ENCODE results near the gene CADM2.

The CADM2 gene

DNA sequence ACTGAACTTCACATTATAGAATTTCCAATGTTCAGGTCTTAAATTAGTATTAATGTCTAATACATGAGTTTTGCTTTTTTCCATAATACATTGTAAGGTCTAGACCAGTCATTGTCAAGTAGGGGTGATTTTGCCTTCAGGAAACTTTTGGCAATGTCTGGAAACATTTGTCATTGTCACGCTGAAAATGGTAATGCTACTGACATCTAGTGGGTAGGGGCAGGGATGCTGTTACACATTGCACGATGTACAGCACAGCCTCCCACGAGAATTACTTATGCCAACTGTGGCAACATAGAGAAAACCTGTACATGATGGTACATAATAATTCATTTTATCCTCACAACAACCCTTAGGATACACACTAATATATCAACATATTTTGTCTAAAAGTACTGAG, 384.1 kb downstream of the CADM2 start:
- peak; percentile 4 for DNase-seq

DNA sequence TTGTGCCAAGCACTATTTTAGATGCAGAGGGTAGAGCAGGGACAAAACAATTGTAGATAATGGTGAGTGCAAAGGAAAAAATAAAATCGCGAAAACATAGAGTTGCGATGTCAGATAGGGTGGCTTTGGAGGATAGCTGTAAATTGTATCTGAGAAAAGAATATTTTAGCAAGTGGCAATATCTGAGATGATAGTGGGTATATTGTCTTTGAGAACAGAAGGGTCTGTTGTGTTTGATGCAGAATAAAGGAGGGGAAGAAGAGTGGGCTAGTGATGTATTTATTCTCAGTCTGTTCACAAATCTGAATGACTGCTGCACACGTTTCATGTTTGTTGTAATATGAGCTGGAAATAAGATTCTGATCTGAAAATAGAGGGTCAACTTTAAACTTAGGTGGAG, 396.8 kb downstream of the CADM2 start:
- DNase-seq: no peak

DNA sequence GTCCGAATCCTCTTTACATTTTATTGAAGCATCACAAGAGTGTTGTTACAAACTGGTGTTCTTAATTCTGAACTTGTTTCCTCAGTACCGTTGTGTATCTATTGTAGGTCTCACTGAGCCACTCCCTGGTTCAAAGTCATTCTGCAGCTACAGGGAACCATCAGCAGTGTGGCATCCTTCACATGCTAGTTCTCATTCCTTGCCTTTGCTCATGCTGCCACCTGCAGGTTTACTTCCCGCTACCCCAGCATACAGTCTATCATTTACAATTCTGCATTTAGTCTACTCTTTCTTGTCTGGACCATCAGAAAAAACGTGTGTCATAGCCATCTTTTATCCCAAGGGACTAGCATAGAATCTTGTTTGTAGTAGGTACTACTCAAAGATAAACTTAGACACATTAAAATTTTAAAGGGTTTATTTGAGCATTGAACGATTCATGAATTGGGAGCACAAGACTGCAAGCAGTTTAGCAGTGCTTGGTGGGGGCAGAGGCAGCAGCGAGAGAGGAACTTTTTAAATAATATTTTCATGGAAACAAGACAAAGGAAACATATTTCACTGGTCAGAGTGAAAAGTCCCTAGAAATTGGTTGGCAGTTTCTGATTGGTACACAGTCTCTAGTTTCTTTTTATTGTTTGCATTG, 402.1 kb downstream of the CADM2 start:
- DNase-seq: peak; percentile 22

DNA sequence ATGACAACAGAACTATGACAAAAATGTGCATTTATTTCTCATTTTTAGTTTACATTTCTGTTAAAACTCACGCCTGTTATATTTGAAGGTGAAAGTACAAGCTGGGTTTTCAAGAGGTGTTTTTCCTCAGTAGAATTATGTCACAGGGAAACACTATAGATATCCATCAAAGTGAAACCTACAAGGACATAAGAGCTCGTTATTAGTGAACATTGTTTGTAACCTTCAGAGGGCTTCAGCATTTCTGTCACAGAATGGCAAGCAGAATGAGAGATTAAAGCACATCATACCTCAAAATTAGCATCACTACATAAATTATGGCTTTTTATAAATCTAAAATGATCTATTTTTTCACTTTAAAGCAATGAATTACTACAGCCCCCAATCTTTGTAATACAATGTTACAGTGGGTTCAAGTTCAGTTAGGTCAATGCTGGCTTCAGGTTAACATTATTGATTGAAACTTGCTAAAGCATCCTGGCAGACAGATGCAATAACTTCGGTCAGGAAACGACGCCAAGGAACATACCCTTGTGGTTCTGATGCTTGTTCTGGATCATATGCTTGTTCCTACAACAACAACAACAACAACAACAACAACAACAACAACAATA, 405.6 kb downstream of the CADM2 start:
- no peak for DNase-seq

DNA sequence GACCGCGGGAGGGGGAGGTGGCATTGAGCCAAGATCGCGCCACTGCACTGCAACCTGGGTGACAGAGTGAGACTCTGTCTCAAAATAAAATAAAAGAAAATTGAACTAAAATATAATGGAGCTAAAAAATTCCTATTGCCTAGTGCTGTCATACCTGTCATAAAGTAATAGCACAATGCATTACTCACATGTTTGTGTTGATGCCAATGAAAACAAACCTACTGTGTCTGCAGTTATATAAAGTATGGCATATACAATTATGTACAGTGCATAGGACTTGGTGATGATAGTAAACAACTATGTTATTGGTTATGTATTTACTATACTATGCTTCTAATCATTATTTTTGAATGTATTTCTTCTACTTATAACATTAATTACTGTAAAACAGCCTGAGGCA, 411.6 kb downstream of the CADM2 start:
- no peak for DNase-seq

DNA sequence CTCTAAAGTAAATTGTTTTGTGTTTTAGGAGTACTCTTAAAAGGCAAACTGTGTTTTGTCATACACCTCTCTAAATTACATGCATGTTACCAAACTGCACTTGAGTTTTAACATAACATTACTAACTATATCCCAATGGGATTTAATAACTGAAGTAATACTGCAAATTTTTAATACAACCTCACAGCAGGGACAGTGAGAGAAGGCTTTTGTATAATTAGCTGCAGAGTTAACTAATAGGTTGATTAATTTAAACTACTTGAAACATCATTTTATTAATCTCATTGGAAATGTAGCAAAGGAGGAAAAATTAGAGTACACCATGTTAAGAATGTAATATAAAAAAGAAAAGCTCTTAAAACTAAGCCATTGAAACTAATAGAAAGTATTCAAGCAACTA, 417.3 kb downstream of the CADM2 start:
- DNase-seq: no peak

DNA sequence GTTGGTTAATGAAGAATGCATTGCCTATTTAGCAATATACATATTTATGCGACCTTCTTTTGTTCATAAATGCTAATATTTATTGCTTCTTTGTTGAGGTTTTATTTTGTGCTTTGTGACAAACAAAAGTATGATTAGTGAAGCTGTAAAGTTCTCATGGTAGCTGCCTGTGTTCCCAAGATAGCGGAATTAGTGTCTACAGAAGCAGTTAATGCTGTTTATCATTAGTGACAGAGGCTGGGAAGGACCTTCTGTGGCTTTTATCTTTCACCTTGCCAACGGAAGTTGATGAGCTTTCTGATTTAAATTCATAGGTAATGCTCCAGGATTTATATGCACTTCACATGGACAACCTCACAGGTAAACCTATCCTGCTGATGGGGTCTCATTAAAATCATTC, 418.3 kb downstream of the CADM2 start:
- DNase-seq: no peak

DNA sequence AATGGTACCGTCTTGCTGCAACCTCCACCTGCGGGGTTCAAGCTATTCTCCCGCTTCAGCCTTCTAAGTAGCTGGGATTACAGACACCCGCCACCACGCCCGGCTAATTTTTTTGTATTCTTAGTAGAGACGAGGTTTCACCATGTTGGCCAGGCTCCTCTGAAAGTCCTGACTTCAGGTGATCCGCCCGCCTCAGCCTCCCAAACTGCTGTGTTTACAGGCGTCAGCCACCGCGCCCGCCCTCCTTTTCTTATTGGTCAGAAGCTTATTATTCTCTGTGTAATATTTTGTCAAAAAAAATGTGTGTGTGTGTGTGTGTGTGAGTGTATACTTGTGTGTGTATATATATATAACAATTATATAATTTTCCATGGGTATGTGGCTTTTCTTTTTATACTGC, 425.6 kb downstream of the CADM2 start:
- no peak for DNase-seq

DNA sequence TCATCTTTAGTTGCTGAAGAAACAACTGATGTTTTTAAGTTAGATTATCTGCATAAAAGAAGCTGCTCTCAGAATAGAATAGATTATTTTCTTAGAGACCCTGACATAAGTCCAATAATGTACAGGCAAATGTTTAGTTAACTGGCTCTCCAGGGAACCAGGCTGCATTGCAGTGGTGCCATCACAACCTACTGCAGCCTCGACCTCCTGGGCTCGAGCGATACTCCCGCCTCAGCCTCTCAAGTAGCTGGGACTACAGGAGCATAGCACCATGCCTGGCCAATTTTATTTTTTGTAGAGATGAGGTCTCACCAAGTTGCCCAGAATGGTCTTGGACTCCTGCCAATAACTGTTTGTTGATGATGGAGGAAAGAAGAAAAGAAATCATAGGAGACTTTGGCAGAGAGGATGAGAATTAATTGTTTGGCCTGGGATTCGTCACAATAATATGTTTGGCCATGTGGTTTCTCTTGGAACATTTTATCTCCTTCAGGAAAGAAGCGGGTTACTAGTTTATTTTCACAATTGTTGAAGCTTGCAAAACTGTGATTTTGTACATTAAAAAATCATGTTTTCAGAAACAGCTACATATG, 429.2 kb downstream of the CADM2 start:
- DNase-seq: peak; percentile 52

DNA sequence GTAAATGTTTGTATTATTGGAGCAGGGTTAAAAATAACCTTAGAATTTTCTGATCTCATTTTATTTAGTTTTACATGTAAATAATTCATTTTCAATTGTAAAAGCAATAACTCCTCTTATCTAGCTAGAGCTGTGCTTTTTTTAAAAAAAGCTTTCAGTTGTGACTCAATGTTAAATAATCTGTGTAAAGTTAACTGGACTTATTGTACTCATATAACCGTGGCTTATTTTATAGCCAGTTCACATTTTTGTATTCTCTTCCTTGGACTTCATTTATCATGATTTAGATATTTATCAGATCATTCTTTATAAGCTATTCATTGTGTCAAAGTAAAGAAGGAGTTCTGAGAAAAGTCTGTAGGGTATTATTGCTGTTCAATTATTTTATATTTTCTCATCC, 435.6 kb downstream of the CADM2 start:
- DNase-seq: no peak

DNA sequence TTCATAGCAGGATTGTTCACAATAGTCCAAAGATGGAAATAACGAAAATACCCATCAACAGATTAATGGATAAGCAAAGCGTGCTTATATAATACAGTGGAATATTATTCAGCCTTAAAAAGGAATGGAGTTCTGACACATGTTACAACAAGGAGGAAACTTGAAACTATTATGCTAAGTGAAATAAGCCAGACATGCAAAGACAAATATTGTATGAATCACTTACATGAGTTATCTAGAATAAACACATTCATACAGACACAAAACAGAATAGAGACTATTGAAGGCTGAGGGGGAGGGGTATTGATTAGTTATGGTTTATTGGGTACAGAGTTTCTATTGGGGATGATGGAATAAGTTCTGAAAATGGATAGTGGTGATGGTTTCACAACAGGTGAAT, 438.6 kb downstream of the CADM2 start:
- no peak for DNase-seq

DNA sequence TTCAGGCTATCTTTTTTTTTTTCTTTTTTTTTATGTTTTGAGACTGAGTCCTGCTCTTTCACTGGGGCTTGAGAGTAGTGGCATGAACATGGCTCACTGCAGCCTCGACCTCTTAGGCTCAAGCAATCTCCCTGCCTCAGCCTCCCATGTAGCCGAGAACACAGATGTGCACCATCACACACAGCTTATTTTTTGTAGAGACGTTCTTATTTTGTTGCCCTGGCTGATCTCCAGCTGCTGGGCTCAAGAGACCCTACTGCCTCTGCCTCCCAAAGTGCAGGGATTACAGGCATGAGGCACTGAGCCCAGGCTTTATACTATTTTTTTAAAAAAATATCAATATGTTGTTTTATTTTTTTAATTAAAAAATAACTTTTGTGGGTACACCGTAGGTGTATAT, 467.3 kb downstream of the CADM2 start:
- DNase-seq: no peak

DNA sequence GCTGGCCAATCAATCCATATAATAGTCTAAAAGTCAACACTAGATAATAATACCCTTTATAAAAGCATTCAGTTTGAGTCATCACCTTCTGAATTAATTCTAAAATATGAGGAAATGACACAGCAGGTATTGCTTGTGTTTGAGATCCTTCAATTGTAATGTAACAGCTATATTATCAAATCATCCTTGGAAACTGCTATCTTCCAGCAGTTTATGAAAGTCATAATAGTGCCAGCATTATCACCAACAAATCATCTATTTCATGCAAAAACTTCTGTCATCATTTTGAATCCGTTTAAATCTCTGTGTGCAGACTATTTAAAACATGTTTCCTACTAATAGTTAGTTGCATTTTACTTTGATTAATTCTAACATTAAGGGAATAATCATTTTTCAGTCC, 468.7 kb downstream of the CADM2 start:
- peak; percentile 56 for DNase-seq

DNA sequence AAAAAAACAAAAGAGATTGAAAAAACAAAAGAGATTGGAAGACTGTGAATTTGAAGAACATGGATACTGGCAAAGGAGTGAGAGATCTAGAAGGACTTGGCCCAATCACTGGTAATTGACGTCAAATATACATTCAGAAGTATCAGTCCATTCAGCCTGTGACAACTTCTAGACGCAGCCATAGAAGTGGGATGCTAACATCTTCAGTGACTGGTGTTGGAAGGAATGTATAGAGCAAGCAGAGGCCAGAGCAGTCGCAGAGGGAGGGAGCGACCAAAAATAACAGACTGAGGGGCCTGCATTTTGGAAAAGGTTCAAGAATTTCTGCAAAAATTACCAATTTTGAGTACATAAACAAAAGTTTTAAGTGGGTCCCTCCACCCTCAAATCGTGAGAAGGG, 473.3 kb downstream of the CADM2 start:
- no peak for DNase-seq

DNA sequence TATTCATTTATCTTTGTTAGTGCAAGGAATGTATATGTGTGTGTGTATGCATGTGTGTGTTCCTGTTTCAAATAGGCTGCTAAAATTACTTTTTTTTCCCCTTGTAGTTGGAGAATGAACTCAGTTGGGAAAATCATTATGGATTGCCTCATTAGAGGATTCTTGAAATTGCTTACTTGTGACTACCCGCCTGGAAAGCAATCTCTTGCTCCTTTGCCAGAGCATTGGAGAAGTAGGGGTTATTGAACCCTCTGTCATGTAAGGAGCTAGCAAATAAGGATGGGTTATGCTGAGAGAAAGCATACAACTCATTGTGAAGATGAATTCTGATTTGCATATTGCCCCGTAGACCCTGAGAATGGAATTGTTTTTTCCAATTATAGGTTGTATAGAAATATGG, 474.5 kb downstream of the CADM2 start:
- no peak for DNase-seq

DNA sequence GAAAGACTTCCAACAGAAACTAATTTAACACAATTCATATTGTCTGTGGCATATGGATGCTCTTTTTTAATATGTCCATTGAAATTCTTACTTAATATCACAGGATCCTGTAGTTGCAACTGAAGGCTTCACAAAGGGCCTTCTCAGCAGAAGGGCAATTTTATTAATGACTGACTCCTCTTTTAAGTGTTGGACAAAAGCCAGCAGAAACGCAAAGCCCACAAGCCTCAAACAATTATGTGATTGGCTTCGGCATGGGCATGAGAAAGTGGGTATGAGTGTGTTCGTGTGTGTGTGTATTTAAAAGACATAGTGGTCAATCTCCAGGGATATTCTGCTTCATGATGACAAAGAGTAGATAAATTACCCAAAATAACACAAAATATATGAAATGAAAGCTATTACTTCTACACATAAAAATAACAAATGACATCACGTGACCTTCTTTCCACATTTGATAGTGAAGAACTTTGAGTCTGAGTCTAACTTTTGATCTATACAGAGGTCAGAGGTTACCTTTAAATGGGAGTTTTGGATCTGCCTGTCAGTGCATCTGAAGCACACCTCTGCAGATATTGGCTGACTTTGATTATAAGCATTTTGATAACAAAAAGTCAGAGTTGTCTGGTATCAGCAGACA, 496.9 kb downstream of the CADM2 start:
- peak; percentile 26 for DNase-seq

DNA sequence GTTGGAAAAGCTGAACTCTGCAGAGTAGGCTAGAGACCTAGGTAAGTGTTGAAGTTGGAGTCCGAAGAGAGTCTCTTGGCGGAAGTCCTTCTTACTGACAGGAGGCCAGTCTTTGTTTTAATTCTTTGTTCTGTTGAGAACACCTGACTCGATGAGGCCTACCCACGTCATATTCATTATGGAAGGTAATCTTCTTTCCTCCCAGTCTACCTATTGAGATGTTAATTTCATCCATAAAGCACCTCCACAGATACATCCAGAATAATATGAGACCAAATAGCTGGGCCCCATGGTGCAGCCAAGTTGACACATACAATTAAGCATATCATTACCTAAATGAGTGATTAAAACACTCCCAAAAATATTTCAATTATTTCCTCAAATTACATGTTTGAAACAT, 515.5 kb downstream of the CADM2 start:
- peak; percentile 8 for DNase-seq

DNA sequence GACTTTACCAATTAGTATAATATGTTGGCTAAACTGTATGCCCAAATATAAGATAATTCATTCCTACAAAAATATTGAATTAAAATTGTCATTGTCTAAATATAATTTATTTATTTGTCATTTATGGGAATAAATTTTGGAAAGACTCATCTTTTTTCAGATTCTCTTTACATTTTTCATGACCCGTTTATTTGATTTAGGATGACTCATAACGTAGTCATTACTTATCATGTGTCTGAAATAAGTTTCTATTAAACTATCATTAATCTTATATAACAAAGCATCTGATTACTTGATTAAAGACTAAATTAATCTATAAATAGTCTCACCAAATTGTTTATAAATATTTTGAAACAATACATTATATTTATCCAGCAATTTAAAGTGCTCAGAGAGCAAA, 516.6 kb downstream of the CADM2 start:
- DNase-seq: no peak

DNA sequence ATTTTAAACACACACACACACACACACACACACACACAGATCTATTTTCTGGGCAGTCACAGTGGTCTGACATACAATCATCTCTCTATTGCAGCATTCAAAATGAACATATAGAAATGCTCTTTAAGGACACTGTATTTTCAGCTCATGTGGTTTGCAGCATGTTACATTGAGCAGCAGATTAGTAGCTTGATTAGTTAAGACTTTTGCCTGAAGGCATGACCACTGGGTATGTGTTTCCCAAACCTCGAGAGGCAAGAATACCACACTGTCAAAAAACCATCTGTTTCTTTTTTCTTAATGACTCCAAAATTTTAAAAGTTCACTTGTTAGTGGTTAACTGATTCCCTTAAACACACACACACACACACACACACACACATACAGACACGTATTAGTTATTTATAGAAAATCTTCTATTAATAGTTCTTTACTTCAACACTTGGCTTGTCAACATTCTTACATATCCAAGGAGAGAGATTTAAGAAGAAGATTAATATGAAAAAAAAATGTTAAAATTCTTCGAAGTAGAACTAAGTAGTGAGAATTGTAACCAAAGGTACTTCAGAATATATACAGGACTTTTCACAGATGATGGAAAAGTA, 518.2 kb downstream of the CADM2 start:
- DNase-seq: no peak

DNA sequence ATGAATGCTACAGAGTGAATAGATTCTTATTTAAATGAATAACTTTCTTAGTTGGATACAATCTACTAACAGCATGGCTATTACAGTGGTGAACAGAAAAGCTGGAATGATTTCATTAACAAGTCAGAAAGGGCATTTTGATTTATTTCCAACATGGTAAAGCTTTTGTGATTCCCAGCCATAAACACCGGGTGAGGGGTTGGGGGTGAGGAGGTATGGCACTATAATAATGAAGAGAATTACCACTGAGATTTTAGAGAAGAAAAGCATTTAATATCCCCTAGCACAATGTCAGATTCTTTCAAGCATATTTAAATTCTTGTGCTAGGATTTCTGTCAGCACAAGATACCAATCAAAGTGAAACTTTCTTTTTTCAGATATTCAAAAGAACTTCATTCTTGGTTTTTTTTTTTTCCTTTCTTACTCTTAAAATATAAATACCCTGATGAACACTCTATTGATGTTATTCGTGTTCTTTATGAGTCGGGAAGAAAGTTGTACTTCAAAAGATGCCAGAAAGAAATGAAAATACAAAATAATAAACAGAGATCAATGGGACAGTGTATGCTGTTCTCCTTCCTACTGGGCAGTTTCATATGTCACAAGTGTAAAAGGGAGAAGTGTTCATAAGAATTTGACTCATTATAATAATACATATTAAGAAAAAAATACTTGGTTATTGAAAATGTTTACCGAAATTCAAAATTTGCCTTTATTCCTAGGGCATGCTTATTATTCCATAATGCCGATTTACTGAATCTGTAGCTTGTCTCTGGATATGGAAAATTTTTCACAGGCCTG, 522.8 kb downstream of the CADM2 start:
- no peak for DNase-seq

DNA sequence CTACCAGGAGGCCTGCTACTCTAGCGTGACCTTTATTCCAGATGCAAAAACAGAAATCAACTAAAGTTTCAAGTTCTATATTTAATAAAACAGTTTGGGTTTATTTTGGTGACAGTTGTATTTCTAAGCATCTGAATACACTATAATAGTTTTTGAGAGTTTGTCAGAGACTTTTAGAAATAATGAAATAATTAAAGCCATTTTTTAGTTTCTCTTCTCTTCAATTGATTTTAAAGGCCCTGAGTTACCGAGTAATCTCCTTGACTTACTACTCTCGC, 523.4 kb downstream of the CADM2 start:
- no peak for DNase-seq

DNA sequence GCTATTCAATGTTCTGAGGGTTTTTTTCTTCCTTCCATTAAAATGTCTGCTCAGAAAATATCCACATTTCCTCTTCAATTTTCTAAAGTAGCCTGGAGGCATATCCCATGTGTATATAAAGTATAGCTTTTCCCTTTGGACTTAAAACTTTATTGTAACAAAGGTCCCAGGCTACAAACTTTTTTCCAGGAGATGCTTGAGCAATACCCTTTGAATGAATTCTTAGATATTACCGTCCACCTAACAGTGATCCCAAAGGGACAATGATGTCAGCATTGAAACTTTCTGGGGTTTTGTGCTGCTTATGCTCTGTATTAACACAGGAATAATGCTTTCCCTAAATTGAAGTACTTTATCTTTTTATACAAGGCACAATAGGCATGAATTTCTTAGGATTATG, 525.2 kb downstream of the CADM2 start:
- DNase-seq: no peak

DNA sequence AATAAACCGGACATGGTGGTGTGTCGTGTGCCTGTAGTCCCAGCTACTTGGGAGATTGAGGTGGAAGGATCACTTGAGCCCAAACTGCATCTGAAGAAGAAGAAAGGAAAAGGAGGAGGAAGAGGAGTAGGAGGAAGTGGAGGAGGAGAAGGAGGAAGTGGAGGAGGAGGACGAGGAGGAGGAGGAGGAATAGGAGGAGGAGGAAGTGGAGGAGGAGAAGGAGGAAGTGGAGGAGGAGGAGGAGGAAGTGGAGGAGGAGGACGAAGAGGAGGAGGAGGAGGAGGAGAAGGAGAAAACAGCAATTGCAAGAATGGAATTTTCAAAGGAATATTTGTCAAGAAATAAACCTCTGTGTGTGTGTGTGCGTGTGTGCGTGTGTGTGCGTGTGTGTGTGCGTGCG, 528.6 kb downstream of the CADM2 start:
- DNase-seq: no peak

All from COR-L47 (cell line).